ENCODE results near the gene GRIK4. TPM values are rescaled to one million over a fixed set of nuclear protein-coding genes. Genes with fewer than 3 reads are reported as not detected.
"Not testable (repeated sequence)": the region's sequence is repeated elsewhere in the genome, so short reads cannot be mapped to it uniquely, and the experiment has no call there.

GRIK4 gene
- total RNA-seq, 1 experiment from 2014 or later = not detected

DNA sequence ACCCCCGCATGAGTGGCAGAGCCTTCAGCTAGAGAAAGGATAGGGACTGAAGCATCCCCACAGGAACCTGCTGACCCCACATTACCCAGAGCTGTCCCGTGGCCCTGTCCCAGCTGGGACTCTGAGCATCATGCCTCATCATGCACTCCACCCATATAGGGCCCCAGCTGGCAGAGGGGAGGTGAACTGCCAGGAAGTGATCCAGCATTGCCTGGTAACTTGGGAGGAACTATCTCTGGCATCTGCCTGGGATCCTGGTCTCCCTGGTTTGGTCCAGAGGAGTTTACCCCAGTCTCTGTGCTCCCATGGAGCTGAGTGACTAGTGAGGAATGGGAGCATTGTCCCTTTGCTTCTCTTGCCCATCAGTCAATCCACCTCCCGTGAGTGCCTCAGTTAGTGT, 228.8 kb downstream of the GRIK4 start:
- DNase-seq (ENCODE audit: low spot score) = no peak

DNA sequence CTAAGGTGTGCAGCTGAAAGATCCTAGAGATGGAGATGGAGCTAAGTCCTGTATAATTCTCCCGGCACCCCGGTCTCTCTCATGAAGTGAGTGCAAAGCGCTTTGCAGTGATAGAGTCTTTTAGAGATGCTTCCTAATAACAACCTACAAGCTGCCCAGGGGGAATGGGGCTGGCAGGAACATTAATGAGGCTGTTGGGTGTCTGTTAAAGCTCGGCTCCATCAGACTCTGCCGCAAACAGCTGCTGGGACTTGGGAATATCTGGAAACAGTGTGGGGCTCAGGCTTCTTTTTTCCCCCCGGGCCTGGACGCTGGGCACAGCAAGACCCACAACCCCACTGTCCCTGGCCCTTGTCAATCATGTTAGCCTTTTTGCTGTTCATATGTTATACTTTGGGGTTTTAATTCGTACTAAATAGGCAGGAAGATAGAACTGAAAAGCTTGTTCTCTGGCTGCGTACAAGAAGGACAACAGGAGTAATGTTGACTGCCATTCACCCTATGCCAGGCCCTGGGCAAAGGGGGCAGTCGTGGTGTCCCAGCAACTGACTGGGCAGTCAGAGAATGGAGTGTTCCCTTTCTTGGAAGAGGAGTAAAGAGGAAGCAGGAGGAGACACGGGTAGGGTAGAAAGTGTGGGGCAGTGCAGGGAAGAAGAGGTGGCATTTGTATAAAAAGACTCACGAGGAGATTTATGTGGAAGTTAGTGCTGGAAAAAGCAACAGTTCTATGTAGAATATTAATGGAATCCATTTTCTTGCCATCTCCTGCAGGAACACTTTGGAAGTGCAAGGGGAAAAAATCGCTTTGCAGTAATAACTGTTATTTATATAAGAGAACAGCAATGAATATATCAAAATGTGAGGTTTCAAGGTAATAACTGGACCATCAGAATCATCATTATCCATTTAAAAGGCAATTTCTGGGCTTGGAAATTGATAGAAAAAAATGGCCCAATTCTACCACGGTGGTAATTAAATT, 232.8 kb downstream of the GRIK4 start:
- DNase-seq (ENCODE audit: low spot score) = no peak

DNA sequence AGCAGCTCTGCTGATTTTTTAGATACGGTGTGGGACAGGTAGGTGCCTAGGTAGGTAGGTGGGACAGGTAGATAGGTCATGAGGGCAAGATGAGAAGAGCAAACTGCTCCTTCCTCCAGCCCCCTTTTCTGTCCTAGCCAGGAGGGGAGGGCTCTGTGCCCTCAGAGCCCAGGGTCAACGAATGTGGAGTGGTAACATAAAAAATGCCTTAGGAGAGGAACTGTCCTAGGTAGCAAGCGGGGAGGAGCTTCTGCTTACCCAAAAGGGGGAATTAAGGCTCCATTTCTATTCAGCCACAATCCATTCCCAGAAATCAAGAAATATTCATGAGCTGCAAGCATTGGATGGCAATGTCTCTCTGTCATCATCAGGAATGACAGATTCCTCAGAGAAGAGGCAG, 234.8 kb downstream of the GRIK4 start:
- DNase-seq (ENCODE audit: low spot score) = no peak

DNA sequence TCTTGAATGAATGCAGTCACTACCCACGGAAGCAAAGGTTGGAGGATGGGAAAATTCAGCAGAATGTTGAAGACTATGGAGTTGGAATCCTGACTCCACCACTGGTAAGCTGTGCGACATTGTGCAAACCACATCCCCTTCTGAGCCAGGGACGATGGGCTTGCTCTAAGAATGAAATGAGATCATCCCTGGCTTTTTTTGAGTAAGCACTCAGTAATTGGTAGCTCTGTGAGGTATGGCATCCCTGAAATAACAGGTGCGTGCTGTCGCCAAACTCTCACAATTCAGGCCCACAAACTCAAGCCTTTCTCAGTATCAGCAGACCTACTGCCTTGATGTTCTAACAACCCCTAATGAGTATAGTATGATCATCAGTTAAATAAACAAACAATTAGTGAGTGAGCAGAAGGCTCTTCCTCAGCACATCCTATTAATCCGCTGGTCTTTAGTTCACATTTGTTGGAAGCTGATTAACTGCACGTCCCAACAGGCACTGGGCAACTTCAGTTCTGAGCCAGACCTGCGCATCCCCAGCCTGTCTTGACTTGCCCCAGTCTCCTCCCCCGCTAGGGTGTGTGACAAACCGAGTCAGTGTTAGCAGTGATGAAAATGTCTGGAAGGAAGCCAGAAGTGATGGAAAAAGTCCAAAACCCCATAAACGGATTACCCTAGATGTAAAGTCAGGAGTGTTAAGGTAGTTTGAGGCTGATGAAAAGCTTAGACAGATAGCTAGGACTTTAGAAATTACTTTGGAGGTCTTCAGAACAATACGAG, 235.5 kb downstream of the GRIK4 start:
- no peak for DNase-seq (ENCODE audit: low spot score)

DNA sequence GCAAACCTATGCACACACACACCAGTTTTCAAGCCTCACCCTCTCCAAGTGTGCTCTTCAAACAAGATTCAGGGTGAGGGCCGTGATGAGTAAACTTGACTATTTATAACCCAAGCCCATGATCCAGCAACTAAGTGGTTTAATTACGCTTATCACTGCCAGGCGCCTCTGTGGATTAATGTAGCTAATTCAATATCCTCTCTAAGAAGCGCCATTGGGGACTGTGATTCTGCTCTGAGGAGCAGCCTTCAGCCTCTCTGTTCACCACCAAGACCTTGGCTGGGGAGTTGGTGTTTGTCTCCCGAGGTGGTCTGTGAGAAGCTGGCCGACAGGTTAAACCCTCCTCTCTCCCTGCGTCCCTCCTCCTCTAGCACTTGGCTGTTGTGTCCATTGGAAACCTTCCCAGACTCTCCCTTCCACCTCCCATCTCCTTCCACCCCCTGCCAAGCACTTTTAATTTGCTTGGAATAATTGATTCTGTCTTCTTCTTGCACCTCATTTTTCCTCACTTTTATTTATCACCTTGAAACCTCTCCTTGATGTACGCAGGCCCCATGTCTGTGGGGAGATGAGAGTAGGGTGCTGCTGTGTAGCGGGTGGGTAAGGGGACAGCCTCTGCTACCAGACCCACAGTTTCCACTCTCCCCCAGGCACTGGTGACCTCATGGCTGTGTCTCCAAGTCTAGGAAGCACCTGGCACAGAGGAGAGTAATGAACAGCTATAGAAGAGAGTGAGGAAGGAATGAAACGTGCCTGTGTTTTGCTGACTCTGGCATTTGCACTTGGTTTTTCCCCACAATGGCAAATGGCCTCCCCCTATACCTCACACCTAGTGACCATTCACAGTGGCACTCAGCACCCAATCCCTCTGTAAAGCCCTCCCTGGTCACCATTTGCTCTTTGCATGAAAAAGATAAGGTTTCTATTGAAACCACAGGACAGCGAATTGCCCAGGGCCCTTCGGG, 236.6 kb downstream of the GRIK4 start:
- DNase-seq (ENCODE audit: low spot score) = no peak

DNA sequence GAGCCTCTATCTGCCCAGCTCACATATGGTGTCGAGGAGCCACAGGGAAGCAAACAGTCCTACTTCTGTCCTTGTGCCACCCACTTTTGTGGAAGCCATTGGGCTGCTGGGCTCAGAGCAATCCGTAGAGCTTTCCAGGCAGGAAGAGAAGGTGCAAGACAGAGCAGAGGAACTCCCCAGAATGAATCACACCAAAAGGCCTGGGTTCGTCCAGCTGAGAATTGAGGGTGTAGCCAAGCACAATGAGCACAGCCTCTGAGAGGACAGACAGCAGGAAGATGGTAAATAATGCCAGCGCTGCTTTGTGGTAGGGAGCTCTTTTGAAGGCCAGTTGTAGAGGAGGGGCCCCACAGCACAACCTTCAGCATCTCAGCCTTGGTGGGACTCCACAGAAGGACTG, 237.8 kb downstream of the GRIK4 start:
- no peak for DNase-seq (ENCODE audit: low spot score)

DNA sequence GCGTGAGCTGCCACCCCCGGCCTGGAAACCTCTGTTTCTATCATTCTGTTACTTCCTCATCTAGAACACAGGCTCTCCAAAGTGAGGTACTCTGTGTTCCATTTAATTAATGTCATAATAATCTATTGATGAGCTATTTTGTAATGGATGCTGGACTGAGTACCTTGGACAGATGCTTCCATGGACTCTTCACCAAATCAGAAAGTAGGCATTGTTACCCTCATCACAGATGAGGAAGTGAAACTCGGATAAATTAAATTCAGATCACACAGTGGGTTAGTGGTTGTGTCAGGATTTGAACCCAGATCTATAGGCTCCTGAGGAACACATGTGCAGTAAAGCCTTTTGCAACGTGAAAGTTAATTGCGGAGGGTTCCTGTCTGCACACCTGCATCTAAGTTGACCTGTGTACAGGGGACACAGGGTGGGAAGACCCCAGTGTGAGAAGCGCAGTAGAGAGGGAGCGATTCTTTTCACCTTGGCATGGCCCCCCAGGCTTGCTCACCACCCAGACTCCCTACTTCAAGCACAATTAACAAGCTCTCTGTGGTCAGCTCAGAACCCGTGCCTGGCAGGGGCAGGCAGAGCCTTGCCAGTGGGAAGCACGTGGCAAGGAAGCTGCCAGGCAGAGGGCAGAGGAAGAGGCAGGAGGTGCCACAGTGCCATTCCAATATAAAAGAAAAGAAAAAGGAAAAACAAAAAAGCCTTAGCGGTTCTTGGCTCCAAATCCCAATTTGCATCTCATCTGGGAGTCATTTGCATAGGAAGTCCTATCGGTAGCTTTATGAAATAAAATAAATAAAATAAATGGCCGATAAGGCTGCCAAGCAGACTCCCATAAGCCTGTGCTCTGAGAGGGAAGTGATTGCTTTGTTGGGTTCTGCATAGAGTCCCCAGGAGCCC, 239.3 kb downstream of the GRIK4 start:
- DNase-seq (ENCODE audit: low spot score) = no peak

DNA sequence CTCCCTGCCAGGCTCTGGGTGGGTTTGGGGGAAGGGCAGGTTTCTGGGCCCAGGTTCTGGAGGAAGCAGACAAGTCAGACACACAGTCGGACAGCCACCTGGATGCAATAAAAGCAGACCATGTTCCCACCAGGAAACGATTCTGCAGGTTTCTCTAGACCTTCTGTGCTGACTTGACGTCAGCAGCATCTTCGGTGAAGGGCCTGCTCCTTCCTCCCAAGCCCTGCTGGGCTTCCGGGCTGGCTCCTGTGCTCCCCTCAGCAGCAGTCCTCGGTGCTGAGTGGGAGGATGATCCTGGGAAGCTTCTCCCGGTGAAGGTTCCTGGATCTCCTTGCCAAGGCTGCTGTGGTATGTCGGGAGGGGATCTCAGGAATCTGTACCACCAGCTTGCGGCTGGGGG, 240.0 kb downstream of the GRIK4 start:
- no peak for DNase-seq (ENCODE audit: low spot score)

DNA sequence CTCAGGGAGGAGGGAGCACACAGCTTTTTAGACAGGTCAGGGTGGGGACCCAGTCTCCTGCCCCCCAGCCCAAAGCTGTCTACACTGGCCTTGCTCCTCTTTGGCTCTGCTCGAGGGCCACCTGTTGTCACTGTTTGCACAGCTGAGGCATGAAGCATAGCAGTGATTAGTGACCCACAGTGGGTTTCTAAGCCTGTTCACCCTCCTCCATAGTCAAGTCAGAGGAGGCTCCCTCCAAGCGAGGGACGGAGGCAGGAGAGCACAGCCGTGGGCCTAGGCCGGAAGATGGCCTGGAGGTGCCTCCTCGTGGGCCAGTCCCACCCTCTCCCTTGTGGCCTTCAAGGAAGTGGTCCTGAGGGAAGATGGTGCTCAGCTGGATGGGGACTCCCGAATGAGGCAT, 241.1 kb downstream of the GRIK4 start:
- no peak for DNase-seq (ENCODE audit: low spot score)

DNA sequence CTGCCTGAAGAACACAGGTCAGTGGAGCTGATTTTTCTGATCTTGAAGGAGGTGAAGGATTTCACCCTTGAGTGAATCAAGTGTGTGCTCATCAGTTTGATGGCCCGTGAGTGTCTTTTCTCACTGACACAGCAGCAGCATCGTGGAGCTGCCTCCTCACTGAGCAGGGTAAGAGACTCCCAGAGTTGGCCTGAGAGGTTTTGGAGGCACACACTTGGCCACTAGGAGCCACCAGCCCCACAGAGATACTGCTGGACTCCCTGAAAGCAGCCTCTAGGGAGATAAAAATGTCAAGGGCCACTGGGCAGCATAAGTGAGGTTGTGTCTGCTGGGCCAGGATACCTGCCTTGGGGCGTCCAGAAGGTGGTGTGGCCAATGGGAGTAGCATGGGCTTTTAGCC, 245.4 kb downstream of the GRIK4 start:
- peak; percentile 17 for DNase-seq (ENCODE audit: low spot score)

DNA sequence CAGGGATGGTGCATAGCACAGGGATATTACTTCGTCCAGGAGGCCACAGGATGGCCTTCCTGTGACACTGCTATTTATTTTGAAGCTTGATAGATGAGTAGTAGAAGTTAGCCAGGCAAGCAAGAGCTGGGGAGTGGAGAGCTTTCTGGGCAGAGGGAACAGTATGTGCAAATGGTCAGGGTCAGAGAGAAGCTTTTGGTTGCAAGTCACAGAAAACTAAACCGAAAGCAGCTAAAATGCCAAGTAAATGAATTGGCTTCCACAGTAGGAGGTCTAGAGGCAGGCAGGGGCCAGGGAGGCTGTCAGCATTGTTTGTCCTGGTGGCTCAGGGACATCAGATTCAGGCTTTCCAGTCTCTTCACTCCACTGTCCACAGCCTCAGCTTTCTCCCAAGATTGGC, 247.5 kb downstream of the GRIK4 start:
- no peak for DNase-seq (ENCODE audit: low spot score)

DNA sequence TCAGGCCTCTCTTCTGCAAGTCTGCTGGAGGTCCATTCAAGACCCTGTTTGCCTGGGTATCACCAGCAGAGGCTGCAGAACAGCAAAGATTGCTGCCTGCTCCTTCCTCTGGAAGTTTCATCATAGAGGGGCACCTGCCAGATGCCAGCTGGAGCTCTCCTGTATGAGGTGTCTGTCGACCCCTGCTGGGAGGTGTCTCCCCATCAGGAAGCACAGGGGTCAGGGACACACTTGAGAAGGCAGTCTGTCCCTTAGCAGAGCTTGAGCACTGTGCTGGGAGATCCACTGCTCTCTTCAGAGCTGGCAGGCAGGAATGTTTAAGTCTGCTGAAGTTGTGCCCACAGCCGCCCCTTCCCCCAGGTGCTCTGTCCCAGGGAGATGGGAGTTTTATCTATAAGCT, 254.2 kb downstream of the GRIK4 start:
- not testable (repeated sequence) for DNase-seq (ENCODE audit: low spot score)

DNA sequence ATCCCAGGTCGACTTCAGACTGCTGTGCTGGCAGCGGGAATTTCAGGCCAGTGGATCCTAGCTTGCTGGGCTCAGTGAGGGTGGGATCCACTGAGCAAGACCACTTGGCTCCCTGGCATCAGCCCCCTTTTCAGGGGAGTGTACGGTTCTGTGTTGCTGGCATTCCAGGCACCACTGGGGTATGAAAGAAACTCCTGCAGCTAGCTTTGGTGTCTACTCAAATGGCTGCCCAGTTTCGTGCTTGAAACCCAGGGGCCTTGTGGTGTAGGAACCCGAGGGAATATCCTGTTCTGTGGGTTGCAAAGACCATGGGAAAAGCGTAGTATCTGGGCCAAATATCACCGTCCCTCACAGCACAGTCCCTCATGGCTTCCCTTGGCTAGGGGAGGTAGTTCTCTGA, 254.8 kb downstream of the GRIK4 start:
- DNase-seq (ENCODE audit: low spot score) = no peak

DNA sequence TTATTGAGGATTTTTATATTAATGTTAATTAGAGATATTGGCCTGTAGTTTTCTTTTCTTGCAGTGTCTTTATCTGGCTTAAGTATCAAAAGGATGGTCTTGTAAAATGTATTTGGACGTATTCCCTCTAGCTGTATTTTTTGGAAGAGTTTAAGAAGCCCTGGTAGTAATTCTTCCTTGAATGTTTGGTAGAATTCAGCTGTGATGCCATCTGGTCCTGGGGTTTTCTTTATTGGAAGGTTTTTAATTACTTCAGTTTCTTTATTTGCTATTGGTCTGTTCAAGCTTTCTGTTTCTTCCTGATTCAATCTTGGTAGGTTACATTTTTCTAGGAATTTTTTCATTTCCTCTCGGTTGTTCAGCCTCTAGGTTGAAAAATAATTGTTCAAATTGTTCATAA, 257.4 kb downstream of the GRIK4 start:
- DNase-seq (ENCODE audit: low spot score) = no peak

DNA sequence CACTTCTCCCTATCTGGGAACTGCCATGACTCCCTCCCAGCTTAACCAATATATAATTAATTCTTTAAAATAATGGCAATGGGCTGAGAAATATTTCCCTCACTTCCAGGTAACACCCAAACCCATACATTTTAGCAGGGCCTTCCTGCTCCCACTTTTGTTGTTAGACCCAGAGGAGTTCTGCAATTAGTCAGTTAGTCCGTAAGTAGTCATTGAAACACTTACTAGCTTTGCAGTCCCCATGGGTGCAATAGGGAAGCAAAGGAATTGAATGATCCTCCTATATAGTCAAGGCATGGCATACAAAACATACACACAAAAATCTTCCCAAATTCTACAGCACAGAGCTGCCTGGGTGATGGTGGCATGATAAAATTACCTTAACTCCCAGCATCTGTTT, 258.4 kb downstream of the GRIK4 start:
- DNase-seq (ENCODE audit: low spot score) = no peak

DNA sequence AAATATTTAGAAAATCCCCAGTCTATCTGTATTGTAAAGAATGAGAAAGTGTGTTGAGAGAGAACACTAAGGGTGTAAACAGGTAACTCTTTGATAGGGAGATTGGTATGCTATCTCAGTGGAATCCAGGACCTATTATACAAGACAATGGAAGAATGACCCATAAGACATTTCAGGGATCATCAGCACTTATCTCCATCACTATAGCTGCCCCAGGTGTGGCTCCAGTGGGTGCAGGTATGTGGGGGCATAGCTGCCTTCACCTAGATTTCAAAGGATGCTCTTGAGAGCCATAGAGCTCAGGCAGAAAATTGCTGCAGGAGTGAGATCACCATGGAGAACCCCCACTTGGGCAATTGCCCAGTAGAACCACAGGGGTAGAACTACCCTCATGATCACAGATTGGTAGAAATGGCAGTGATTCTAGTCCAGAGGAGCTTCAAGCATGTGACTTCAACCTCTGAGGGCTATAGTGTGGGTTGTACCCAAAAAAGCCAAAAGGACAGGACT, 260.1 kb downstream of the GRIK4 start:
- DNase-seq (ENCODE audit: low spot score) = no peak

DNA sequence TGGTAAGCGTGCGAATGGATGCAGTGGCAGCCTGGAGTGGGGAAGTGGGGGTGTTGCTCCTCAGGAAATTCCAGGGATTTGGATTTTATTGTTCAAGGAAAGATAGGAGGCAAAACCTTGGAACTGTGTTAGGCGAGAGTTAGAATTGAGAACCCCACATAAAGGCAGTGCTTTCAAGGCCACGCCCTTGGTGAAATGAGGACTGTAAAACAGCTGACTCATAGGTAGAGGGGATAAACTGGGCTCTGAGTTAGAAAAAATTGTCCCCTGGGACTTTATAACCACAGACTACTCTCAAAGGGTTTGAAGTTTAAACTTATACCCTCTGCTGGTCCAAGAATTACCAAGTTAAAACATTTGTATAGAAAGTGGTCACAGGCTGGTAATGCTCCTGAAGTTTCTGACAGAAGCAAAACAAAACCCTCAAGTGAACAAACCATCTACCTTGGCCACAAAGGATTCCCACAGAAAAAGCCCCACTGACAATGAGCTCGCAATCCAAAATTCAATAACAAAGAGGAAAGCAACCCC, 262.0 kb downstream of the GRIK4 start:
- DNase-seq (ENCODE audit: low spot score) = no peak

DNA sequence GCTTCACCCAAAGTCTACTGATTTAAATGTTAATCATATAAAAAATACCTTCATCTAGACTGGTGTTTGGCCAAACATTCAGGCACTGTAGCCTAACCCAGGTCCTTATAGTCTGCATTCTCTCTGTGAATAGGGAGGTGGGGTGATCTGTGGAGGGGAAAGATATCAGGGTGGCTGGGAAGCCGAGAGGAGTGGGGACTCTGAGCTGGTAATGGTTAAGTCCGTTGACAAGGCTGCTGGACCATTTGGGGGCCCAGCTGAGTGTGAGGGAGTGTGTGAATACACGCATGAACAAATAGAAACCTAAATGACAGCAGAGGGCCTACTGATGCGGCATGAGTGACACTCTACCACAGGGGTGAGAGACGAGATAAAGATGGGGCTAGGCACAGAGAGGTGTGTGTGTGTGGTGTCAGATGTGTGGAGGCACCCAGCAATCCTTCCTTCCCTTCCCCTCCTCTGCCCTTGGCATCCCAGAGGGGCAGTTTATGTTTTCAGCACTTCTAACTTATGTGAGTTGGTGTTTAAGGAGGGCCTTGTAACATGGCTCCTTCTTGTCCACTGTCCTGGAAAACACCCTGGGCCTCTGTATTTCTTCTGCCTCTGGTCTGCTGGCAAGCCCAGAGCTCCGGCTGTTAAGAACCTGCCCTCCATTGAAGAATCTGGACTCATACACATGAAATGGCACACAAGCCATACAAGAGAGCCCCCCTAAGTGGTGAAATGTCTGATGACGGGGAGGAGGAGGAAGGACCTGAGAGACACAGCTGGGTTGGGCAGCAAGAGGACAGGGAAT, 263.2 kb downstream of the GRIK4 start:
- no peak for DNase-seq (ENCODE audit: low spot score)
